GM12872 (cell line): Measurements from ENCODE around the gene APBB2.

Source experiments
- CTCF ChIP-seq: IDR thresholded peaks from 3 replicates; pipeline ENCODE4 v1.5.1; 2011; ENCODE audit warnings: low read depth, mild to moderate bottlenecking, low read length, moderate library complexity; ENCODE audit not compliant: insufficient read depth

APBB2 gene

GRCh38 chr4:40840255-40840984 is 373.9 kb downstream of the APBB2 start:
- TF ChIP-seq CTCF: no peak

- TF ChIP-seq CTCF: no peak
Observed at GRCh38 chr4:40838742-40839141, 375.6 kb downstream of the APBB2 start.

GRCh38 chr4:40837094-40837870 is 377.1 kb downstream of the APBB2 start:
- TF ChIP-seq CTCF: no peak

- TF ChIP-seq CTCF: no peak
Observed at GRCh38 chr4:40833212-40833611, 381.1 kb downstream of the APBB2 start.

GRCh38 chr4:40832175-40832574 is 382.2 kb downstream of the APBB2 start:
- no peak for TF ChIP-seq CTCF

GRCh38 chr4:40831146-40831907 is 383.0 kb downstream of the APBB2 start:
- no peak for TF ChIP-seq CTCF

- no peak for TF ChIP-seq CTCF
Observed at GRCh38 chr4:40829586-40829985, 384.8 kb downstream of the APBB2 start.
